Neuron (in vitro differentiated cells): ENCODE results near the gene PDE4DIP.
"Not testable (repeated sequence)": the region's sequence is repeated elsewhere in the genome, so short reads cannot be mapped to it uniquely, and the experiment has no call there.

Experiments
- H2AFZ ChIP-seq: one replicate; pipeline ENCODE4 v1.6.1; 2013; ENCODE audit warnings: low read depth, mild to moderate bottlenecking, inconsistent platforms, low read length, moderate library complexity
- H3K27me3 ChIP-seq: one replicate; pipeline ENCODE4 v1.6.1; 2013; ENCODE audit warnings: low read length; ENCODE audit not compliant: insufficient read depth
- H3K36me3 ChIP-seq: one replicate; pipeline ENCODE4 v1.6.1; 2013; ENCODE audit warnings: low read length; ENCODE audit not compliant: insufficient read depth
- H3K4me1 ChIP-seq: one replicate; pipeline ENCODE4 v1.6.1; 2013; ENCODE audit warnings: low read length; ENCODE audit not compliant: insufficient read depth
- H3K4me3 ChIP-seq: 2 replicates; pipeline ENCODE4 v1.5.1; 2013; ENCODE audit warnings: mild to moderate bottlenecking, low read length, moderate library complexity
- H3K9me3 ChIP-seq: one replicate; pipeline ENCODE4 v1.6.1; 2013; ENCODE audit warnings: low read length

The PDE4DIP gene

GRCh38 chr1:148851684-148852083 lies 7.5 kb downstream of the PDE4DIP start:
- not testable (repeated sequence) for H3K27me3 ChIP-seq, H2AFZ ChIP-seq, H3K4me1 ChIP-seq, H3K9me3 ChIP-seq, H3K36me3 ChIP-seq, H3K4me3 ChIP-seq

- not testable (repeated sequence) for H3K27me3 ChIP-seq, H2AFZ ChIP-seq, H3K4me1 ChIP-seq, H3K4me3 ChIP-seq, H3K36me3 ChIP-seq, H3K9me3 ChIP-seq
Measured at GRCh38 chr1:148853363-148853762, 9.1 kb downstream of the PDE4DIP start.

GRCh38 chr1:148854063-148854462 lies 9.8 kb downstream of the PDE4DIP start:
- not testable (repeated sequence) for H2AFZ ChIP-seq, H3K4me3 ChIP-seq, H3K27me3 ChIP-seq, H3K9me3 ChIP-seq, H3K4me1 ChIP-seq, H3K36me3 ChIP-seq

GRCh38 chr1:148855367-148855766 lies 11.1 kb downstream of the PDE4DIP start:
- not testable (repeated sequence) for H3K36me3 ChIP-seq, H2AFZ ChIP-seq, H3K4me1 ChIP-seq, H3K4me3 ChIP-seq, H3K9me3 ChIP-seq, H3K27me3 ChIP-seq

GRCh38 chr1:148860049-148860448 lies 15.8 kb downstream of the PDE4DIP start:
- H3K36me3 ChIP-seq, H3K4me3 ChIP-seq, H2AFZ ChIP-seq, H3K9me3 ChIP-seq, H3K27me3 ChIP-seq, H3K4me1 ChIP-seq: not testable (repeated sequence)

- H3K27me3 ChIP-seq, H3K9me3 ChIP-seq: not testable (repeated sequence)
Measured at GRCh38 chr1:148860579-148861259, 16.5 kb downstream of the PDE4DIP start.

GRCh38 chr1:148862590-148862989 lies 18.4 kb downstream of the PDE4DIP start:
- not testable (repeated sequence) for H3K9me3 ChIP-seq, H2AFZ ChIP-seq, H3K36me3 ChIP-seq, H3K4me1 ChIP-seq, H3K27me3 ChIP-seq, H3K4me3 ChIP-seq

More at GRCh38 chr1:148860579-148861259, 16.5 kb downstream of the PDE4DIP start:
- H3K4me3 ChIP-seq, H3K36me3 ChIP-seq, H3K4me1 ChIP-seq, H2AFZ ChIP-seq: not testable (repeated sequence)

- not testable (repeated sequence) for H3K4me1 ChIP-seq, H3K9me3 ChIP-seq, H3K4me3 ChIP-seq, H2AFZ ChIP-seq, H3K27me3 ChIP-seq, H3K36me3 ChIP-seq
Measured at GRCh38 chr1:148868924-148869633, 24.9 kb downstream of the PDE4DIP start.

GRCh38 chr1:148869634-148869961 lies 25.4 kb downstream of the PDE4DIP start:
- not testable (repeated sequence) for H3K4me1 ChIP-seq, H2AFZ ChIP-seq, H3K36me3 ChIP-seq, H3K4me3 ChIP-seq, H3K9me3 ChIP-seq, H3K27me3 ChIP-seq

GRCh38 chr1:148874408-148875388 lies 30.5 kb downstream of the PDE4DIP start:
- H3K27me3 ChIP-seq, H3K4me3 ChIP-seq, H2AFZ ChIP-seq, H3K36me3 ChIP-seq, H3K4me1 ChIP-seq, H3K9me3 ChIP-seq: not testable (repeated sequence)

- not testable (repeated sequence) for H2AFZ ChIP-seq
Measured at GRCh38 chr1:148879812-148880416, 35.7 kb downstream of the PDE4DIP start.

GRCh38 chr1:148881261-148881660 lies 37.0 kb downstream of the PDE4DIP start:
- H2AFZ ChIP-seq, H3K27me3 ChIP-seq, H3K36me3 ChIP-seq, H3K4me3 ChIP-seq, H3K4me1 ChIP-seq, H3K9me3 ChIP-seq: not testable (repeated sequence)

More at GRCh38 chr1:148879812-148880416, 35.7 kb downstream of the PDE4DIP start:
- not testable (repeated sequence) for H3K4me3 ChIP-seq, H3K27me3 ChIP-seq, H3K36me3 ChIP-seq, H3K9me3 ChIP-seq, H3K4me1 ChIP-seq

- not testable (repeated sequence) for H2AFZ ChIP-seq, H3K9me3 ChIP-seq, H3K27me3 ChIP-seq, H3K36me3 ChIP-seq, H3K4me1 ChIP-seq, H3K4me3 ChIP-seq
Measured at GRCh38 chr1:148885219-148885618, 41.0 kb downstream of the PDE4DIP start.
